Neural cell (in vitro differentiated cells): Measurements from ENCODE around the gene RNU1-3. TPM values are rescaled to one million over a fixed set of nuclear protein-coding genes. Genes with fewer than 3 reads are reported as not detected.
"Not testable (repeated sequence)": the region's sequence is repeated elsewhere in the genome, so short reads cannot be mapped to it uniquely, and the experiment has no call there.

ENCODE experiments used
- H2AFZ ChIP-seq: fragments of 200-600, 300-800 bp; sonication (generic), shearing (Covaris generic); 2 replicates; pipeline ENCODE4 v1.6.0; 2014; ENCODE audit warnings: low read depth, mild to moderate bottlenecking, antibody characterized with exemption, low read length, moderate library complexity
- H3F3A ChIP-seq: fragments of 200-600 bp; shearing (Covaris generic); 2 replicates; pipeline ENCODE4 v1.6.1; 2016; ENCODE audit warnings: mild to moderate bottlenecking, moderate library complexity, mixed read lengths, antibody characterized with exemption, low read length; ENCODE audit not compliant: insufficient read depth, poor library complexity, severe bottlenecking
- H3K27ac ChIP-seq: fragments of 200-600, 300-800 bp; sonication (generic), shearing (Covaris generic); 2 replicates; pipeline ENCODE4 v1.5.1; 2014; ENCODE audit warnings: mild to moderate bottlenecking, low read length, moderate library complexity
- H3K27me3 ChIP-seq: fragments of 300-800, 200-600 bp; sonication (generic), shearing (Covaris generic); 2 replicates; pipeline ENCODE4 v1.6.0; 2014; ENCODE audit warnings: mild to moderate bottlenecking, low read depth, low read length, moderate library complexity; ENCODE audit not compliant: insufficient read depth
- H3K36me3 ChIP-seq: fragments of 300-800, 200-600 bp; sonication (generic), shearing (Covaris generic); 2 replicates; pipeline ENCODE4 v1.5.1; 2014; ENCODE audit warnings: mild to moderate bottlenecking, antibody characterized with exemption, low read length, moderate library complexity; ENCODE audit not compliant: insufficient read depth
- H3K4me2 ChIP-seq: fragments of 300-800, 200-600 bp; sonication (generic), shearing (Covaris generic); 2 replicates; pipeline ENCODE4 v1.6.0; 2014; ENCODE audit warnings: mild to moderate bottlenecking, low read length
- H3K4me3 ChIP-seq: fragments of 300-800, 200-600 bp; sonication (generic), shearing (Covaris generic); 2 replicates; pipeline ENCODE4 v1.5.1; 2014; ENCODE audit warnings: mild to moderate bottlenecking, low read length, moderate library complexity
- H3K79me2 ChIP-seq: fragments of 200-600 bp; shearing (Covaris generic); replicated peaks from 2 replicates; pipeline ENCODE4 v1.6.0; 2014; ENCODE audit warnings: mild to moderate bottlenecking, low read length, moderate library complexity; ENCODE audit not compliant: insufficient read depth
- H3K9ac ChIP-seq: fragments of 300-800, 200-600 bp; sonication (generic), shearing (Covaris generic); 2 replicates; pipeline ENCODE4 v1.6.1; 2016; ENCODE audit warnings: mild to moderate bottlenecking, low read length, mixed read lengths
- H3K9me2 ChIP-seq: fragments of 200-600 bp; shearing (Covaris generic); 2 replicates; pipeline ENCODE4 v1.6.1; 2016; ENCODE audit warnings: mild to moderate bottlenecking, low read length, mixed read lengths; ENCODE audit not compliant: insufficient read depth
- H3K9me3 ChIP-seq: fragments of 200-600, 300-800 bp; sonication (generic), shearing (Covaris generic); 2 replicates; pipeline ENCODE4 v1.6.1; 2016; ENCODE audit warnings: mild to moderate bottlenecking, mixed run types, low read length, moderate library complexity, mixed read lengths
- H4K20me1 ChIP-seq: fragments of 200-600 bp; shearing (Covaris generic); 2 replicates; pipeline ENCODE4 v1.6.1; 2016; ENCODE audit warnings: mild to moderate bottlenecking, mixed run types; ENCODE audit not compliant: insufficient read depth
- polyA plus RNA-seq: library from polyadenylated mRNA; depleted of rRNA; stranded (reverse); fragments of >200 nt; gene quantifications from 2 replicates; pipeline ENCODE4 v1.2.3, GENCODE V29; 2014

RNU1-3 gene
- polyA plus RNA-seq, 1 donor from 2014 or later = not detected

GRCh38 chr1:16641159-16641975 is 25.4 kb downstream of the RNU1-3 start:
- not testable (repeated sequence) for H3K36me3 ChIP-seq, H3K4me2 ChIP-seq, H4K20me1 ChIP-seq, H3K4me3 ChIP-seq, H3K9me3 ChIP-seq, H3K27me3 ChIP-seq, H3K9ac ChIP-seq, H3K27ac ChIP-seq, H2AFZ ChIP-seq, H3K9me2 ChIP-seq, H3F3A ChIP-seq
- peaks cover 39% of the 10 kb centered on the region for H3K79me2 ChIP-seq

- not testable (repeated sequence) for H3K4me3 ChIP-seq, H3K36me3 ChIP-seq, H3K27ac ChIP-seq, H4K20me1 ChIP-seq, H3K9me2 ChIP-seq, H3K27me3 ChIP-seq, H3K9ac ChIP-seq, H3K4me2 ChIP-seq, H2AFZ ChIP-seq, H3K9me3 ChIP-seq, H3F3A ChIP-seq
- peaks cover 35% of the 10 kb centered on the region for H3K79me2 ChIP-seq
These were observed 27.4 kb downstream of the RNU1-3 start for GRCh38 chr1:16639091-16640031.

- H3K27me3 ChIP-seq, H3K27ac ChIP-seq, H3K9ac ChIP-seq, H2AFZ ChIP-seq, H4K20me1 ChIP-seq, H3K4me2 ChIP-seq, H3K9me3 ChIP-seq, H3F3A ChIP-seq, H3K36me3 ChIP-seq, H3K4me3 ChIP-seq, H3K9me2 ChIP-seq: not testable (repeated sequence)
- peaks cover 23% of the 10 kb centered on the region for H3K79me2 ChIP-seq
These were observed 28.6 kb downstream of the RNU1-3 start for GRCh38 chr1:16637941-16638778.

GRCh38 chr1:16636551-16637195 is 30.1 kb downstream of the RNU1-3 start:
- not testable (repeated sequence) for H3K9me3 ChIP-seq, H3K4me3 ChIP-seq, H3K9me2 ChIP-seq, H3F3A ChIP-seq, H3K27me3 ChIP-seq, H3K4me2 ChIP-seq, H3K9ac ChIP-seq, H2AFZ ChIP-seq, H3K27ac ChIP-seq, H4K20me1 ChIP-seq
- Histone ChIP-seq H3K79me2 (peaks cover 16% of the 10 kb centered on the region), H3K36me3 (peaks cover 14% of the 10 kb centered on the region)

- H3K27ac ChIP-seq, H3K4me2 ChIP-seq, H3K27me3 ChIP-seq, H3K9ac ChIP-seq, H3K9me3 ChIP-seq, H3K9me2 ChIP-seq, H3F3A ChIP-seq, H3K4me3 ChIP-seq, H4K20me1 ChIP-seq, H2AFZ ChIP-seq: not testable (repeated sequence)
- H3K36me3 ChIP-seq = peaks cover 21% of the 10 kb centered on the region
- H3K79me2 ChIP-seq = peaks cover 10% of the 10 kb centered on the region
These were observed 30.8 kb downstream of the RNU1-3 start for GRCh38 chr1:16635959-16636358.

GRCh38 chr1:16633540-16634282 is 33.0 kb downstream of the RNU1-3 start:
- not testable (repeated sequence) for H3K27me3 ChIP-seq, H3K9me3 ChIP-seq, H4K20me1 ChIP-seq, H3K79me2 ChIP-seq, H3K27ac ChIP-seq, H3K9ac ChIP-seq, H3K4me2 ChIP-seq, H3K9me2 ChIP-seq, H3F3A ChIP-seq, H3K4me3 ChIP-seq, H2AFZ ChIP-seq
- H3K36me3 ChIP-seq = peaks cover 21% of the 10 kb centered on the region
